GM11168 (cell line): ENCODE data around the gene PANX2.
"Not testable (repeated sequence)": the region's sequence is repeated elsewhere in the genome, so short reads cannot be mapped to it uniquely, and the experiment has no call there.

ENCODE experiments used
- in situ Hi-C: fragments of 300-500 bp; cut with MboI; formaldehyde crosslinking; loops from one replicate; pipeline ENCODE4 v1.12.0; 2022; ENCODE audit warnings: low sequenced_read_pairs; ENCODE audit not compliant: unreplicated experiment

PANX2 gene

DNA sequence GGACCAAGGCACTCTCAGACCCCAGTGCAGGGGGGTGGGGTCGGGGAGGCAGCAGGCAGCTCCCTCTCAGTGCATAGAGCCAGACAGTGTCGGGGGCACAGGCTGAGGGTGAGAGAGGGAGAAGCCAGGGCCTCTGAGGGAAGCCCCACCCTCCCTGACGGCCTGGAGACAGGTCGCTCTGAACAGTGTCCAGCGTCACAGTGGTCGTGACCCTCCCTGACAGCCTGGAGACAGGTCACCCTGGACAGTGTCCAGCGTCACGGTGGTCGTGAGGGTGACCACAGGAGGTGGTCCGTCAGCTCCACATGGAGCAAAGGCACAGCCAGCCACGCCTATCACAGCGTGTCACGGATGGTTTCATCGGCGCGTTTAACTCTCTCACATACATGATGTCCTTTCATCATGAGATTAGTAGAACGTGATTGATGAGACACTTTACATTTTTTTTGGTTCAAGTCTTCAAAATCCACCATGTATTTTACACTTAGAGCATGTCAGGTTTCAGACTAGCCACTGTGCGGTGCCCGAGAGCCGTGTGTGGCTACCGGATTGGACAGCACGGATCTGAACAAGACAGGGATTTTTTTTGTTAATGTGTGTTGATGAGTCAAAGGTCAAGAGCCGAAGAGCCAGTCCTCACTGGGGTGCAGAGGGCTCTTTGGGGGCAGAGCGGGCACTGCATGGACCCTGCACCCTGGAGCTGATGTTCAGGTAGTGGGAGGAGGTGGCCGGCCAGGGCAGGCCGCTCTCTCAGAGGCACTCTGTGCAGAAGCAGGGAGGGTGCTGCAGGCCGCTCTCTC lies 23.9 kb upstream of the PANX2 start:
- in situ Hi-C loops, result no loop called here

DNA sequence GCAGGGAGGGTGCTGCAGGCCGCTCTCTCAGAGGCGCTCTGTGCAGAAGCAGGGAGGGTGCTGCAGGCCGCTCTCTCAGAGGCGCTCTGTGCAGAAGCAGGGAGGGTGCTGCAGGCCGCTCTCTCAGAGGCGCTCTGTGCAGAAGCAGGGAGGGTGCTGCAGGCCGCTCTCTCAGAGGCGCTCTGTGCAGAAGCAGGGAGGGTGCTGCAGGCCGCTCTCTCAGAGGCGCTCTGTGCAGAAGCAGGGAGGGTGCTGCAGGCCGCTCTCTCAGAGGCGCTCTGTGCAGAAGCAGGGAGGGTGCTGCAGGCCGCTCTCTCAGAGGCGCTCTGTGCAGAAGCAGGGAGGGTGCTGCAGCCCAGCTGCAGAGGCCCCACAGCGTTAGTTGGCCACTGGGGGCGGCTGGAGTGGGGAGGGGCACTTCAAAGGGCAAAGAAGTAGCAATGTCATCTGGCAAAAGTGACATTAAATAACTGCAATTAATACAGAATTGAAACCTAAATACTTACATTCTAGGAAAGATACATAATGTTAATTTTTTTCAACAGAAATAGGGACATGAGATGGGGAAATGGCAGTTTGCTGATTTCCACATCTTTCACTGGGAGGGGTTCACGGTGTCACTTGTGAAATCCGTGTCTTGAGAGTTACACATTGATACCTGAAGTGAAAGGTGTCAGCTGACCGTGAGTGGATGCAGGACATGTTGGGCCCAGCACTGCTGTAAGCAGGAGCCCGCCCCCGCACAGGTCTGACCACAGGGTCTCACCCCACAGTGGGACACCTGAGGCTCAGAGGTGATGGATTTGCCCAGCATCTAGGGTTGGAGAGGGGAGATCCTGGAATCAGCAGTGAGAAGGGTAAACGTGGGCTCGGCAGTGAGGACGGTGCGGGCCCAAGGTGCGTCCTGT lies 23.0 kb upstream of the PANX2 start:
- in situ Hi-C loops, result not testable (repeated sequence)

DNA sequence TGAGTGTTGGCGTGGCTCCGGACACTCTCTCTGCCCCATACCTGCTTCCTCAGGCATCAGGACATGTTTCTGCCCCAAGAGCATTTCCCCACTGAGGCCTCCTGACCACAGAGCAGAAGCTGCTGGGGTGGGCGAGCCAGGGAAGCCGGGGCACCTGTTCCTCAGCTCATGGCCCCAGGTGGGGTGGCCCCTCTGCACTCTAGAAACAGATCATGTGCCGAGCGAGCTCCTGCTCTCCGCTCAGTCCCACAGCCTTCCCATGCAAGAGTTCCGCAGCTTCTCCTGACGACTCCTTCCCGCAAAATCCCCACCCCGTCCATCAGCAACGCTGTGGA lies 22.4 kb upstream of the PANX2 start:
- in situ Hi-C loops, result no loop called here

DNA sequence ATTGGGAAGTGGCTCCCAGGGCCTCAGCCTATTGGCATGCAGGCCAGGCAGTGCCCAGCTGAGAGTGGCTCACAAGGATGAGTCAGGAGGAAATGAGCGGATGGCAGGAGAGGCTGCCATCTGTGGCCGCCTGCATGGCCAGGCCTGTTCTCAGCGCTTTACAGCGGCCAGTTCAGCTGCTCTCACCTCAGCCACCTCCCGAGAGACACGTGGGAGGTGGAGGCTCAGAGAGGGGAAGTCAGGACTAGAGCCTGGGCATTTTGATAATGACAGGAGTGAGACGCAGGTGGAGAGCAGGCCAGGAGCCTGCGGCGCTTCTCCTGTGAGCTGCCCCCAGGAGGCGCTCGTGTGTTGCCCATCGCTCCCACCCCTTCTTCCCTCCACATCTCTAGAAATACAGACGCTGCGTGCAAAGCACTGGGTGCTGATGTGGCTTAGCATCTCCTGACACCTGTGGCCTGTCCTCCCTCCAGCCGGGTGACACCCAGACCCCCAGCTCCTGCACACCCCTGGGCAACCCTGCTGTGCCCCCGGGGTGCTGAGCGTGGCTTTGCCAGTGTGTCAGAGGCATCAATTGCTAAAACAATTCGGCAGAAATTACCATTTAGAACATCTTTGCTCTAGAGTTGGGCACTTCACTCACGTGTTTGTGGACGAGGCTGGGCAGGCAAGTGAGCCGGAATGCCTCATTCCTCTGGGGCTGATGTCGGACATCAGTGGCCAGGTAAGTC lies 21.4 kb upstream of the PANX2 start:
- in situ Hi-C loops, result no loop called here

DNA sequence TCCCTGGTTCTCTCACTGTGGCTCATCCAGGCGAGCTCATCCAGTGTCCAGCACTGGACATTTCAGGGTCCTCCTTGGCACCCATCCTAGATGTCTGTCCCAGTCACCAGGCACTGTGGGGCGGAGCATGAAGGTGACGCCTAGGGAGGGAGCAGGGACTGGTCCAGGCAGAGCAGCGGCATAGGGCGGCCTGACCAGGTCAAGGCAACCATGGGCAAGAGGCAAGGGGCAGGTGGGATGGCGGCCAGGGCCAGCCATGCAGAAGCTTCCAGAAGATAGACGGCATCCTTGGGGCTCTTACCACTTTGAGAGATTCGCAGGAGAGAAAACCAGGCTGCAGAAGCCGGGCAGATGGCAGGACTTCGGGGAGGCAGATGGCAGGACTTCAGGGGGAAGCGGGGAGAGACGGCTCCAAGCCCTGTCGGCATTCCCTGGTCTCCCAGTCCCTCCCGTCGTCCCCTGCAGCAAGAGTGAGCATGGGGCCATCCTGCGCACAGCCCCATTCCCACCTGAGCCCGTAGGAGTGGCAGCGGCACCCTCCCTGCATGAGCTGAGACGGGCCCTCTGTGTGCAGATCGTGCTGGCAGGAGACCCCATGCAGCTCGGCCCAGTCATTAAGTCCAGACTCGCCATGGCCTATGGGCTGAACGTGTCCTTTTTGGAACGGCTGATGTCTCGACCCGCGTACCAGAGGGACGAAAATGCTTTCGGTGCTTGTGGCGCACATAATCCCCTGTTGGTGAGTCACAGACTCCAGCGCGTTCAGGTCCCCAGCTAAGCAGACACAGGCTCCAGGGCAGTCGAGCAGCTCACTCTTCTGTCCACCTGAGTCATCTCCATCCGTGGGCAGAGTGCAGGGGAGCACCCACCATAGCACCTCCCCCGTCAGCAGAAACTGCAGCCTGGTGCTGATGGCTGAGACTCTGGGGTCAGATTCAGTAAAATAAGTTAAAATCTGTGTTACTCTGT lies 20.1 kb upstream of the PANX2 start:
- in situ Hi-C loops, result loop anchor here (5.0 kb wide), 1 partner anchor 62 kb away; no protein-coding TSS in a partner anchor

DNA sequence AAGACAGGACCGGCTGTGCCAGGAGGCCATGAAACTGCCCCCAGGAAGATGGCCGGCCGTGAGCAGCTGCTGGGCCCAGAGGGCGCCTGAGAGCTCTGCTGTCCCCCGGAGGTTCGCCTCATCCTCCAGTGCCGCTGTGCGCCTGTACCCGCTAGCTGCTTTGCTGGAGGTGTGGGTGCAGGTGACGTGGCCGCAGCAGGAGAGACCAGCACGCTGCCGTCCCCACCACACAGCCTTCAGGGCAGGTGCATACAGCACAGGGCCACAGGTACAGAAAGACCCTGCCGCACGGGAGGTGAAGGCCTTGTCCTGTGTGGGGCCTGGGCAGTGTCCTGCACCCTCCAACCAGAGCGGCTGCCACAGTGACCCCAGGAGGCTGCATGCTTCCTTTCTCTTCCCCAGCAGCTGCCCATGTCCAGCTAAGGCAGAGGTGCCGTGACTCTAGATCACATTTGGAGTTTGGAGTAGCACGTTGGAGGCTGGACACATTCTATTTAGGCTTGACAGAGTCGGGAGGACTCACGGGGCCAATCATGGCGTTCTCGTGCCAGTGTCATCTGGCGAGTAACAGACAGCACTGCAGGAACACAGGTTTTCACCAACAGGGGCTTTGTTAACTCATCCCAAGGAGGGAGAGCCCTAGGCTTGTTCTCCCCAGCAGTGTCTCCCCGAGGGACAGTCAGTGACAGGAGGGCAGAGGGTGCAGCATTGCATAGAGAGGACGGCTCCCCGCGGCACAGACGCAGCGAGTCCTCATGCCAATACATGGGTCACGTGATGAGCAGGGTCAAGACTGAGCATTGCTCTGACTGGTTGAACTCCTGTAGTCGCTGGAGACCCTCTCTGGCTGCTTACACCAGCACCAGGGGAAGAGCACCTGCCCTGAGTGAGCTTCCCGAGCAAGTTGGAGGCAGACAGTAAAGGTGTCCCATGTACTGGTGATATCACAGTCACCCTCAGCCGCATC lies 18.7 kb upstream of the PANX2 start:
- in situ Hi-C loops, result loop anchor here (5.0 kb wide), 1 partner anchor 60 kb away; no protein-coding TSS in a partner anchor

DNA sequence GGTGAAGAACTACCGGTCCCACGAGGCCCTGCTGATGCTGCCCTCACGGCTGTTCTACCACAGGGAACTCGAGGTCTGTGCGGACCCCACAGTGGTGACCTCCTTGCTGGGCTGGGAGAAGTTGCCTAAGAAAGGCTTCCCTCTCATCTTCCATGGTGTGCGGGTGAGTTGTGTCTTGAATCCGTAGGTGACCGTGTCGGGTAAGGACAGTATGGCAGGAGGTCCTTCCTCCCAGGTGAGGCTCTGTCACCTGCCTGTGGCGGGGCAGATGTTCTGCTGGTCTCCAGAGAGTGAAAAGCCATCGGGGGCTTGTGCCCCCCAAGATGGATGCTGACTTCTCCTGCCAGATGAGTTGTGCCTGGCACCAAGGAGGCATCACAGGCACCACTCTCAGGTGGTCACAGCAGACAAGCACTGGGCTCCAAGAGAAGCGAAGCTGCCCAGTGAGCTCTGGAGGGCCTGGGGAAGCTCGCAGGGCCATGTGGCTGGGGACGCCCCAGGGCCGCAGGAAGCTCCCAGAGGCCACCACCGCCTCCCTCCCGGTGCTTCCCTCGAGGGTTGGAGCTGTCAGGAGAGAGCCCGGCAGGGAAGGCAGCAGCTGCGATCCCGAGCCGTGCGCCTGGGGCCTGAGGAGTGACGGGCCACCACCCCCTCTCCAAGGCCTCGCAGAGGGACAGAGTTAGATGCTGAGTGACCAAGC lies 17.3 kb upstream of the PANX2 start:
- in situ Hi-C loops, result loop anchor here (5.0 kb wide), 1 partner anchor 59 kb away; no protein-coding TSS in a partner anchor

DNA sequence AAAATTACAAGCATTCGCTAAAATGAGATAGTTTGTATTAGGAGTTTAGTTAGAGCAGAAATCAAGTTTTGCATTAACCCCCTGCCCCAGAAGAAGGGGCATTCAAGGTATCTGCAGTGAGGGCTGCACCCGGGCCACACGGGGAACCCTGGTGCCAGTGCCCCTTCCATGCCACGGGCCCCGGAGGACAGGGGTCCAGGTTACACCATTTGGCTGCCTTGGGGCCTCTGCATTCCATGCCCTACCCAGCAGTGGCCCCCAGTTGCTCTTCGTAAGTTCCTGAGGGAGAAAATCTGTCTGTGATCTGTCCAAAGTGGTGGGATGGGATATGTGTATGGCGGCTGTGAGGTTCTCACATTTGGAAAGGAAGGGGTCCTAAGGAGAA lies 16.8 kb upstream of the PANX2 start:
- in situ Hi-C loops, result loop anchor here (5.0 kb wide), 1 partner anchor 59 kb away; no protein-coding TSS in a partner anchor

DNA sequence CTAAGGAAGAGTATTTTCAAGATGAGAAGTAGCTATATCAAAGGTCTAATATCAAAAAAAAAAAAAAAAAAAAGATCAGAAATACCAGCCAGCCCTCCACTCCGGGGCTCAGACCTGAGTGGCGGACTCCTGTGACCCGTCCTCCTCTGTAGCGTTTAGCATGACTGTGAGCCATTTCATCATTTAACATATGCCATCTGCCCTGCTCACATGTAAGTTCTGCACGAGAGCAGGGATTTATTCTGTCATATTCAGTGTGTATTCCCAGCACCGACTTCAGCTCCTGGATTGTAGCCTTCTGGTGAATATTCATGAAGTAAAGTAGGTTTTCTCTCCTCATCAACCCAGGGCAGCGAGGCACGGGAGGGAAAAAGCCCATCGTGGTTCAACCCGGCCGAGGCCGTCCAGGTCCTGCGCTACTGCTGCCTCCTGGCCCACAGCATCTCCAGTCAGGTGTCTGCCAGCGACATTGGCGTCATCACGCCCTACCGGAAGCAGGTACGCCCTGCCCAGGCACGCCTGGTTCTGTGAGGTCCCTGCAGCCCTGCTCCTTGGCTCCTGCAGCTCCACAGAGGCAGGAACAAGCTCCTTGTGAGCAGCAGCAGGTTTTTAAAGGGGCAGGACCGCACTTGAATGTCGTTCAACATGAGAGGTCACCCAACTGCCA lies 12.7 kb upstream of the PANX2 start:
- in situ Hi-C loops, result no loop called here

DNA sequence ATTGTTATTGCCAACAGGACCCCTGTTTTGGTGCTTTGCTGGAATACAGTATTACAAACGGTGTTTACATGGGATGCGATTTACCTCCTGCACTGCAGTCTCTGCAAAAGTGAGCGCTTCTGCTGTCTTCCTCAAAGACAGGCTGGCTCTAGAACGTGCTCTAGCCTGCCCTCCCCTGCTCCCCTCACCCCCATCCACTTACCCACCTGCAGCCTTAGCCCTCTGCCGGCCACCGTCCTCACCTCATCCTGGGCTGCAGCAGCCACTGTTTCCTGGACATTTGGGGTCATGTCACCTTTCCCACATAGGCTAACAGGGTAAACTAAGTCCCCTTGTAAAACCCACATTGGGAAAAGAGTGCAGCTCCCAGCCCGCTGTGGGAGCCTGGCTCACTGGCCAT lies 9.6 kb upstream of the PANX2 start:
- in situ Hi-C loops, result no loop called here

DNA sequence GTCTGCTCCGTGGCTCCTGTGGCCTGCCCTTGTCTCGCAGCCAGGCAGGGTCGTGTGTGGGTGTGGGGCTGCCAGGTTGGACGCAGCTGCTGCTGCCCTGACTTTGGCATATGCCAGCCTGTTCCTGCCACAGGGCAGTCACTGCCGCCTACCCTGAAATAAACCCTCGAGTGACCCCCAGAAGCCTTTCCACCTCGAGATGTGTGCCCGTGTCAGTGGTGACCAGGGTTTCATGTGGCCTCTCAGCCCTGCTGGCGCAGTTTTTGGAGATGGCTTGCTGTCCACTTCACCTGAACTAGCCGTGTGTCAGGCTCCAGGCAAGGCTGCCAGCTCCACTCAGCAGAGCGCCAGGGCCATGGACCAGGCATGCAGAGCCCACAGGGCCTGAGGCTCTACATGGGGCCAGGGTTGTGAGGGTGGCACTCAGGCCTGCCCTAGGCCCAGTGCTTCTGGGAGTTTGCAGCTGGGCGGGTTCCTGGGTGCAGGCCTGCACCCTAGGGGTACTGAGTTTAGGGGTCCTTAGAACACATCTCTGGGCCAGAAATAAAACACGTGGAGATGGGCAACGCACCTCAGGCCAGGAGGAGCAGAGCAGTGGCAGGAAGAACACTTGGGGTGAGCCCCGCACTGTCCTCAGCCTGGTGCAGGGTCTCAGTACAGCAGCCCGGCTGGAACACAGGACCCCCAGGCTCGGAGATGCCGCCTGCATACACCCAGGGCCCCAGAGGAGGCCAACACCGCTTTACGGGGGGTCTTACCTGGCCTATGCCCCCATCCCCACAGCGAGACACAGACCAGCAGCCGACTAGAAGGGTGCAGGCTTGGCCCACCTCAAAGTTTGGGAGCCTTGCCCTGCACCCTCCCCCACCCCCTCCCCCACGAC lies 8.8 kb upstream of the PANX2 start:
- in situ Hi-C loops, result no loop called here

DNA sequence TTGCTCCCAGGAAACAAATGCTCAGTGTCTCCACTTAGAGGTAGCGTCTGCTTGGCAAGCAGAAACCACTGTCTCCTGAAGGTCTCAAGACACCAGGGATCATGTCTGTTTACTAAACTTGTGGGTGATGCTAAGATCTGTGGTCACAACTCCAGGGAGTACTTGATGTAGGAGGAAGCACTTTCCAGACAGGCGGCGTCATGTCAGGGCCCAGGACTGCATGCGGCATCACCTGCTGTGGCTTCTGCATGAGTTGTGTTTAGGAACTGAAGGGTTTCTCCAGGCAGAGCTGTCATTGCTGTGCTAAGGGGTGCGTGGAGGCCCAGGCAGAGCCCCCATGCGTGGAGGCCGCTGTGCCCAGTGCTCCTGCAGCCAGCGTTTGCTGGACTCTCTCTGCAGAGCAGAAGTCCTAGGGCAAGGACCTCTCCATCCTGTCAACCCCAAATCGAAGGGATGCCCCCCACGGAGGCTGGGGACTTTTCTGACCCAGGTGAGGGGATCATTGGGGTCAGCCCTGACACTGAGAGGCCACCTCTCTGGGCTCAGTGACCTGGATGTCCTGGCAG lies 8.1 kb upstream of the PANX2 start:
- in situ Hi-C loops, result no loop called here

DNA sequence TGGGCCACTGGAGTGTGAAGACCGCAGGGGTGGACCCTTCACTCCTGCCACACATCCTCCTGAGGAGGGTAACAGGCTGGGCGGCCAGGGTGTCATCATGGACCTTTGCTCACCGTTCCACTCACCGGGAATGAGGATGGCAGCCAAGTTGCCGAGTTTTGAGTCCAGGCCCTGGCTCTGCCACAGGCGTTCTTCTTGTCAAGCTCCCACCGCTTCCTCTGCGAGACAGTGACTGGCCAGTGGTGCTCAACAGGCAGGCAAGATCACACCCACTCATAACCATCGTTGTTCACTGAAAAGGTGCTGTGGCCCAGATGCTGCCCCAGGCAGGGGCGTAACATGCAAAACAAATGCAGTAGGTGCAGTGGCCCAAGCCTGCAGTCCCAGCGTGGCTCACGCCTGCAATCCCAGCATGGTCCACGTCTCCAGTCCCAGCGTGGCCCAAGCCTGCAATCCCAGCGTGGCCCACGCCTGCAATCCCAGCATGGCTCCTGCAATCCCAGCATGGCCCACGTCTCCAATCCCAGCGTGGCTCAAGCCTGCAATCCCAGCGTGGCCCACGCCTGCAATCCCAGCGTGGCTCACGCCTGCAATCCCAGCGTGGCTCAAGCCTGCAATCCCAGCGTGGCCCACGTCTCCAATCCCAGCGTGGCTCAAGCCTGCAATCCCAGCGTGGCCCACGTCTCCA lies 5.0 kb upstream of the PANX2 start:
- in situ Hi-C loops, result no loop called here

DNA sequence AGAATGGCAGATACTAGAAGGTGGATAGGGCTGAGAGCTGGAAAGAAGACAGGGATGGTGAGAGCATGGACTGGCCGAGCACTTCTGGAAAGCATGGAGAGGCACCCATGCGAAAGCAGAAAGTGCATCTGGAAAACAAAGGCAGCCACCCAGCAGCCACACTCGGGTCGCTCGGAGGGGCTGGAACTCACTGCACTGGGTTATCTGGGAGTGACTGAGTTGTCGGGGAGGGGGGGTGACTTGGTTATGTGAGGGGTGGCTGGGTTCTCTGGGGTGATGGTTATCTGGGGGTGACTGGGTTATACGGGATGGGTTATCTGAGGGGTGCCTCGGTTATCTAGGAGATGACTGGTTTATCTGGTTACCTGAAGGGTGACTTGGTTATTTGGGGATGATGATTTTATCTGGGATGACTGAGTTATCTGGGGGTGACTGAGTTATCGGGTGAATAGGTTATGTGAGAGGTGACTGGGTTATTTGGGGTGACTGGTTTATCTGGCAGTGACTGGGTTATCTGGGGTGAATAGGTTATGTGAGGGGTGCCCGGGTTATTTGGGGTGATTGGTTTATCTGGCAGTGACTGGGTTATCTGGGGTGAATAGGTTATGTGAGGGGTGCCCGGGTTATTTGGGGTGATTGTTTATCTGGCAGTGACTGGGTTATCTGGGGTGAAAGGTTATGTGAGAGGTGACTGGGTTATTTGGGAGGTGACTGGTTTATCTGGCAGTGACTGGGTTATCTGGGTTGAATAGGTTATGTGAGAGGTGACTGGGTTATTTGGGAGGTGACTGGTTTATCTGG lies 2.6 kb upstream of the PANX2 start:
- in situ Hi-C loops, result no loop called here
